ENCODE results near the gene IER3IP1. TPM values are rescaled to one million over a fixed set of nuclear protein-coding genes. Genes with fewer than 3 reads are reported as not detected.

IER3IP1 gene
- total and polyA plus RNA-seq, 2 of the 13 experiments (the other 11 are each of a cell fraction or from before 2014, with no cell fraction given): 18.7 to 26.1 TPM

DNA sequence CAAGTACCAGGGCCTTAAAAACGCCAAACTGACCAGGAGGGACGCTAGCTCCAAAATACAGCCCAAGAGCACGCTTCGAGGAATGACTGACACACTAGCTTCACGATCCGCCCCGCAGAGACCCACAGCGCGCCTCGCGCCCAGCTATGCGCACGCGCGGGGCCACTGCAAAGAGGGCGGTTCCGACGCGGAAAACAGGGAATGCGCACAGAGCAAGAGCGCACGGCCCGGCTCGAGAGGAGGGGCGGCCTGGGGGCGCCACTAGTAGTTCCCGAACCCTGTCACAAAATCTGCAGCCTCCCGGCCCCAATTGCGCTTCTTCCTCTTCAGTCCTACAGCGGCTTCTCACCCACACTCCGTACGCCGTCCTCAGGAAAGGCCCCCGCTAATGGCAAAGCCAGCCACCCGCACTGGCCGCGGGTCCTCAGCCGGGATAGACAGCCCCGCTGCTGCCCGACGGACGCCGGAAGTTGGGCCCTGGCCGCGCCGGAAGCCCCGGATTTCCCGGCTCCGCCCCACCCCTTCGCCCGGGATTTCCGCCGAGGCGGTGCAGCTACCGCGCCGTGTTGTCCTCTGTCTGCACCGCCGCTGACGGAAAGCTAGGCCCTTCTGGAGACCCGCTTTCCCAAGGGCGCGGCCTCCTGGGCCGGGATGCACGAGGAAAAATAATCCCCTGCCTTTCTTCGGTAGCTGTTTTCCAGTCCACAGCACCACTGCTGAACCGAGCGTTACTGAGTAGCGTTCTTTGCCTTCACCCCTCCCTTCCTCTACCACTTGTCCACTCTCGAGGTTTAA, 25.9 kb downstream of the IER3IP1 start, which contains the start of gene HDHD2 (continued):
- TF ChIP-seq, protein P1, sequence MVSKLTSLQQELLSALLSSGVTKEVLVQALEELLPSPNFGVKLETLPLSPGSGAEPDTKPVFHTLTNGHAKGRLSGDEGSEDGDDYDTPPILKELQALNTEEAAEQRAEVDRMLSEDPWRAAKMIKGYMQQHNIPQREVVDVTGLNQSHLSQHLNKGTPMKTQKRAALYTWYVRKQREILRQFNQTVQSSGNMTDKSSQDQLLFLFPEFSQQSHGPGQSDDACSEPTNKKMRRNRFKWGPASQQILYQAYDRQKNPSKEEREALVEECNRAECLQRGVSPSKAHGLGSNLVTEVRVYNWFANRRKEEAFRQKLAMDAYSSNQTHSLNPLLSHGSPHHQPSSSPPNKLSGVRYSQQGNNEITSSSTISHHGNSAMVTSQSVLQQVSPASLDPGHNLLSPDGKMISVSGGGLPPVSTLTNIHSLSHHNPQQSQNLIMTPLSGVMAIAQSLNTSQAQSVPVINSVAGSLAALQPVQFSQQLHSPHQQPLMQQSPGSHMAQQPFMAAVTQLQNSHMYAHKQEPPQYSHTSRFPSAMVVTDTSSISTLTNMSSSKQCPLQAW (CRISPR knock-in tag; IDR thresholded peaks at IDR 0.05): peak; percentile 73; the same call in 1 of the 2 replicates
- TF ChIP-seq NFKB2 (CRISPR knock-in tag; IDR thresholded peaks at IDR 0.05; ENCODE audit: borderline replicate concordance): peak; percentile 81; the same call in 1 of the 2 replicates
- peak; percentile 78 for TF ChIP-seq TGIF2 (CRISPR knock-in tag; IDR thresholded peaks at IDR 0.05)
- TF ChIP-seq, protein P2, sequence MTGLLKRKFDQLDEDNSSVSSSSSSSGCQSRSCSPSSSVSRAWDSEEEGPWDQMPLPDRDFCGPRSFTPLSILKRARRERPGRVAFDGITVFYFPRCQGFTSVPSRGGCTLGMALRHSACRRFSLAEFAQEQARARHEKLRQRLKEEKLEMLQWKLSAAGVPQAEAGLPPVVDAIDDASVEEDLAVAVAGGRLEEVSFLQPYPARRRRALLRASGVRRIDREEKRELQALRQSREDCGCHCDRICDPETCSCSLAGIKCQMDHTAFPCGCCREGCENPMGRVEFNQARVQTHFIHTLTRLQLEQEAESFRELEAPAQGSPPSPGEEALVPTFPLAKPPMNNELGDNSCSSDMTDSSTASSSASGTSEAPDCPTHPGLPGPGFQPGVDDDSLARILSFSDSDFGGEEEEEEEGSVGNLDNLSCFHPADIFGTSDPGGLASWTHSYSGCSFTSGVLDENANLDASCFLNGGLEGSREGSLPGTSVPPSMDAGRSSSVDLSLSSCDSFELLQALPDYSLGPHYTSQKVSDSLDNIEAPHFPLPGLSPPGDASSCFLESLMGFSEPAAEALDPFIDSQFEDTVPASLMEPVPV (CRISPR knock-in tag; IDR thresholded peaks at IDR 0.05): peak; percentile 59; the same call in 1 of the 2 replicates
- TF ChIP-seq HNF4G (IDR thresholded peaks at IDR 0.05; ENCODE audit: borderline replicate concordance, low read depth, low read length): no peak
- TF ChIP-seq HNF4G (CRISPR knock-in tag; IDR thresholded peaks at IDR 0.05; ENCODE audit: borderline replicate concordance, low read depth): no peak; the same call in 1 of the 2 replicates
- TF ChIP-seq ZNF20 (CRISPR knock-in tag; IDR thresholded peaks at IDR 0.05): 0 out of 2 replicates have a peak, but pooled peaks have one; percentile 60
- no peak for TF ChIP-seq RCOR2 (CRISPR knock-in tag; IDR thresholded peaks at IDR 0.05)
- no peak for TF ChIP-seq KDM6A (CRISPR knock-in tag; IDR thresholded peaks at IDR 0.05; ENCODE audit: low read depth)
- TF ChIP-seq, protein P3, sequence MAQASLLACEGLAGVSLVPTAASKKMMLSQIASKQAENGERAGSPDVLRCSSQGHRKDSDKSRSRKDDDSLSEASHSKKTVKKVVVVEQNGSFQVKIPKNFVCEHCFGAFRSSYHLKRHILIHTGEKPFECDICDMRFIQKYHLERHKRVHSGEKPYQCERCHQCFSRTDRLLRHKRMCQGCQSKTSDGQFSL (CRISPR knock-in tag; IDR thresholded peaks at IDR 0.05): no peak
- no peak for TF ChIP-seq CEBPG (CRISPR knock-in tag; IDR thresholded peaks at IDR 0.05)
- TF ChIP-seq, protein P4, sequence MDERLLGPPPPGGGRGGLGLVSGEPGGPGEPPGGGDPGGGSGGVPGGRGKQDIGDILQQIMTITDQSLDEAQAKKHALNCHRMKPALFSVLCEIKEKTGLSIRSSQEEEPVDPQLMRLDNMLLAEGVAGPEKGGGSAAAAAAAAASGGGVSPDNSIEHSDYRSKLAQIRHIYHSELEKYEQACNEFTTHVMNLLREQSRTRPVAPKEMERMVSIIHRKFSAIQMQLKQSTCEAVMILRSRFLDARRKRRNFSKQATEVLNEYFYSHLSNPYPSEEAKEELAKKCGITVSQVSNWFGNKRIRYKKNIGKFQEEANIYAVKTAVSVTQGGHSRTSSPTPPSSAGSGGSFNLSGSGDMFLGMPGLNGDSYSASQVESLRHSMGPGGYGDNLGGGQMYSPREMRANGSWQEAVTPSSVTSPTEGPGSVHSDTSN (CRISPR knock-in tag; IDR thresholded peaks at IDR 0.05): peak; percentile 39; the same call in 1 of the 2 replicates
- 0 out of 2 replicates have a peak, but pooled peaks have one; percentile 52 for TF ChIP-seq ZNF138 (CRISPR knock-in tag; IDR thresholded peaks at IDR 0.05; ENCODE audit: low read depth)
- peak; percentile 16; the same call in 1 of the 2 replicates for TF ChIP-seq ZBTB20 (CRISPR knock-in tag; IDR thresholded peaks at IDR 0.05; ENCODE audit: borderline replicate concordance, low read depth)
- TF ChIP-seq, protein P5, sequence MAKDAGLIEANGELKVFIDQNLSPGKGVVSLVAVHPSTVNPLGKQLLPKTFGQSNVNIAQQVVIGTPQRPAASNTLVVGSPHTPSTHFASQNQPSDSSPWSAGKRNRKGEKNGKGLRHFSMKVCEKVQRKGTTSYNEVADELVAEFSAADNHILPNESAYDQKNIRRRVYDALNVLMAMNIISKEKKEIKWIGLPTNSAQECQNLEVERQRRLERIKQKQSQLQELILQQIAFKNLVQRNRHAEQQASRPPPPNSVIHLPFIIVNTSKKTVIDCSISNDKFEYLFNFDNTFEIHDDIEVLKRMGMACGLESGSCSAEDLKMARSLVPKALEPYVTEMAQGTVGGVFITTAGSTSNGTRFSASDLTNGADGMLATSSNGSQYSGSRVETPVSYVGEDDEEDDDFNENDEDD (CRISPR knock-in tag; IDR thresholded peaks at IDR 0.05; ENCODE audit: borderline replicate concordance): peak; percentile 60
- TF ChIP-seq MAZ (IDR thresholded peaks at IDR 0.05; ENCODE audit: borderline replicate concordance, low read depth, low read length): no peak
- TF ChIP-seq MAZ (CRISPR knock-in tag; IDR thresholded peaks at IDR 0.05; ENCODE audit: low read depth): peak; percentile 65; the same call in 1 of the 2 replicates
- TF ChIP-seq ZNF30 (CRISPR knock-in tag; IDR thresholded peaks at IDR 0.05): no peak
- TF ChIP-seq ZNF768 (CRISPR knock-in tag; IDR thresholded peaks at IDR 0.05): peak; percentile 73; the same call in 1 of the 2 replicates
- TF ChIP-seq YEATS2 (CRISPR knock-in tag; IDR thresholded peaks at IDR 0.05; ENCODE audit: borderline replicate concordance): peak; percentile 85
- TF ChIP-seq ZNF256 (CRISPR knock-in tag; conservative IDR thresholded peaks at IDR 0.05): peak; percentile 32
- no peak for TF ChIP-seq ZNF251 (CRISPR knock-in tag; IDR thresholded peaks at IDR 0.05)
- no peak for TF ChIP-seq ZNF674 (CRISPR knock-in tag; IDR thresholded peaks at IDR 0.05; ENCODE audit: low read depth)
- TF ChIP-seq AGO1 (IDR thresholded peaks at IDR 0.05; ENCODE audit: low read depth, low read length, poor library complexity, severe bottlenecking): peak; percentile 73
